Measurements from ENCODE around the gene HSF4.
A peak's percentile ranks its signal among the peaks of the same experiment; 100 is the strongest.

Gene HSF4

DNA sequence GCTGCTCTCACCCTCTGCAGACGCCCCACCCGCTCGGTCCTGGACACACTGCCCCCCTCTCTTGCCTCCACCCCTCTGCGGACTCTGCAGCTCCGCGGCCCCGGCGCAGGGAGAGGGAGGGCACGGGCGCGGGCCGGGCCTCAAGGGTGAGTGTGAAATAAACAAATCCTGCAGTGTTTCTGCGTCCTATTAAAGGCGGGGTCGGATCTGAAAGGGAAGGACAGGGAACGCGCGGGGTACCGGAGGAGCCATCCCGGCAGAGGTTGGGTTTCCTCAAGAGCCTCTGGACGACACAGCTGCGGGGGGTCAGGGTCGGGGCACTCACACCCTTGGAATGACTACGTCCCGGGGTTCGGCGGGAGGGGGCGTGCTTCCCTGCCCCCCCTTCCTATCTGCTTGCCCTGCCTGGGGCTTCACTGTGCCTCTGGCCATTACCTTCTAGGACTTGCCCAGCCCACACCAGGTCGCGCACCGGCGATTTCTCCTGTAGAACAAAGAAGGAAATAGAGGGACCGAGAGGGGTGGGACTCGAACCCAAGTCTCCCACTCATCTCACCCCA is 466 bp upstream of the HSF4 start:
- H3K4me3 ChIP-seq (ENCODE audit: low read length), result peak overlapping the region; percentile 20
- TF ChIP-seq, protein P1, sequence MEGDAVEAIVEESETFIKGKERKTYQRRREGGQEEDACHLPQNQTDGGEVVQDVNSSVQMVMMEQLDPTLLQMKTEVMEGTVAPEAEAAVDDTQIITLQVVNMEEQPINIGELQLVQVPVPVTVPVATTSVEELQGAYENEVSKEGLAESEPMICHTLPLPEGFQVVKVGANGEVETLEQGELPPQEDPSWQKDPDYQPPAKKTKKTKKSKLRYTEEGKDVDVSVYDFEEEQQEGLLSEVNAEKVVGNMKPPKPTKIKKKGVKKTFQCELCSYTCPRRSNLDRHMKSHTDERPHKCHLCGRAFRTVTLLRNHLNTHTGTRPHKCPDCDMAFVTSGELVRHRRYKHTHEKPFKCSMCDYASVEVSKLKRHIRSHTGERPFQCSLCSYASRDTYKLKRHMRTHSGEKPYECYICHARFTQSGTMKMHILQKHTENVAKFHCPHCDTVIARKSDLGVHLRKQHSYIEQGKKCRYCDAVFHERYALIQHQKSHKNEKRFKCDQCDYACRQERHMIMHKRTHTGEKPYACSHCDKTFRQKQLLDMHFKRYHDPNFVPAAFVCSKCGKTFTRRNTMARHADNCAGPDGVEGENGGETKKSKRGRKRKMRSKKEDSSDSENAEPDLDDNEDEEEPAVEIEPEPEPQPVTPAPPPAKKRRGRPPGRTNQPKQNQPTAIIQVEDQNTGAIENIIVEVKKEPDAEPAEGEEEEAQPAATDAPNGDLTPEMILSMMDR (conservative IDR thresholded peaks at IDR 0.05; ENCODE audit: low read depth, low read length), result no peak
- no peak for DNase-seq (ENCODE audit: low read depth)

GRCh38 chr16:67165121-67166078 is 855 bp downstream of the HSF4 start:
- no peak overlapping the region for H3K4me3 ChIP-seq (ENCODE audit: low read length)
- TF ChIP-seq, protein P1 (conservative IDR thresholded peaks at IDR 0.05; ENCODE audit: low read depth, low read length), result no peak
- DNase-seq (ENCODE audit: low read depth), result no peak

- no peak for DNase-seq (ENCODE audit: low read depth)
- no peak overlapping the region for H3K4me3 ChIP-seq (ENCODE audit: low read length)
- TF ChIP-seq, protein P1 (conservative IDR thresholded peaks at IDR 0.05; ENCODE audit: low read depth, low read length), result no peak
Observed at GRCh38 chr16:67166110-67166547, 1.6 kb downstream of the HSF4 start.

- no peak overlapping the region for H3K4me3 ChIP-seq (ENCODE audit: low read length)
- no peak for DNase-seq (ENCODE audit: low read depth)
- TF ChIP-seq, protein P1 (conservative IDR thresholded peaks at IDR 0.05; ENCODE audit: low read depth, low read length), result no peak
Observed at GRCh38 chr16:67166598-67167168, 2.1 kb downstream of the HSF4 start.

GRCh38 chr16:67167588-67167987 is 3.0 kb downstream of the HSF4 start:
- H3K4me3 ChIP-seq (ENCODE audit: low read length), result no peak overlapping the region
- TF ChIP-seq, protein P1 (conservative IDR thresholded peaks at IDR 0.05; ENCODE audit: low read depth, low read length), result no peak
- DNase-seq (ENCODE audit: low read depth), result no peak

GRCh38 chr16:67169011-67169451 is 4.5 kb downstream of the HSF4 start:
- H3K4me3 ChIP-seq (ENCODE audit: low read length), result no peak overlapping the region
- TF ChIP-seq, protein P1 (conservative IDR thresholded peaks at IDR 0.05; ENCODE audit: low read depth, low read length), result no peak
- DNase-seq (ENCODE audit: low read depth), result no peak
